GM12891 (cell line): Measurements from ENCODE around the gene SCYGR7.

ENCODE experiments used
- POLR2A ChIP-seq: IDR thresholded peaks from 2 replicates; pipeline ENCODE4 v1.6.1; 2011; ENCODE audit warnings: low read depth, low read length, control low read depth
- TAF1 ChIP-seq: IDR thresholded peaks from 2 replicates; pipeline ENCODE4 v1.6.1; 2011; ENCODE audit warnings: low read depth, low read length, control low read depth

GRCh38 chr2:227716501-227716900, 11.6 kb upstream of the SCYGR7 start:
- TF ChIP-seq POLR2A, result no peak
- TF ChIP-seq TAF1, result no peak
